Measurements from ENCODE around the gene CDKAL1. TPM values are rescaled to one million over a fixed set of nuclear protein-coding genes. Genes with fewer than 3 reads are reported as not detected.

CDKAL1 gene
- total RNA-seq, 1 donor from 2014 or later, result 14.8 TPM

DNA sequence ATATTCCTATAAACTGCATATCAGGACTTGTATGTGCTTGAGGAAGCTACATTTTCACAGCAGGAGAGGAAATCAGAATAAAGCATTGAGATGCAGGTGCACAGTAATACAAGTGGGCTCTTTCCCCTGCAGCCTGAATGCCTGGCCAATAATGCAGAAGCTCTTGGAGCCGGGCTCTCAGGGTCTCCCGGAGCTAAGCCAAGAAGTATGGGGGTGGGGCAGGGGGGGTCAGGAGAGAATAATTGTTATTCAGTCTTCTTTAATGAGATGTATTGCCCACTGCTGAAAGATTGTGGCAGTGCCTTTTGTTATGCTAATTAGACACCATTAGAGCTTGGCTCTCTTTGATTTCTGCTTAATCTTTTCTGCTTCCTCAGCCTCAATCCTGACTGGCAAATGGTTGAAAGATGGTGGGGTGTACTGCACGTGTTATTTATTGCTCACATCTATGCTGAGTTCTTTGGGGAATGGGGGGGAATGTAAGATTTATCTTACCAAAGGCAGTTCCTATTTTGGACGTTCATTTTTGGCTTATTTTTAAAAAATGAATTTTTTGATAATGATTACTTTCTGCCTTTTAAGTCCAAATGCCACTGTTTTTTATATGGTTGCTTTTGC is 651.7 kb downstream of the CDKAL1 start:
- no peak for DNase-seq (ENCODE audit: extremely low spot score, unreplicated experiment)
- Mint-ChIP-seq H3K27me3 (ENCODE audit: unreplicated experiment) (no peaks in the 10 kb centered on the region), H3K27ac (ENCODE audit: unreplicated experiment) (peak overlapping the region; percentile 34), H3K36me3 (ENCODE audit: unreplicated experiment) (peaks cover 1% of the 10 kb centered on the region), H3K9me3 (ENCODE audit: unreplicated experiment) (no peaks in the 10 kb centered on the region), H3K4me1 (ENCODE audit: unreplicated experiment) (peaks cover 44% of the 10 kb centered on the region), H3K4me3 (ENCODE audit: unreplicated experiment) (no peak overlapping the region)
- TF ChIP-seq, protein P1, sequence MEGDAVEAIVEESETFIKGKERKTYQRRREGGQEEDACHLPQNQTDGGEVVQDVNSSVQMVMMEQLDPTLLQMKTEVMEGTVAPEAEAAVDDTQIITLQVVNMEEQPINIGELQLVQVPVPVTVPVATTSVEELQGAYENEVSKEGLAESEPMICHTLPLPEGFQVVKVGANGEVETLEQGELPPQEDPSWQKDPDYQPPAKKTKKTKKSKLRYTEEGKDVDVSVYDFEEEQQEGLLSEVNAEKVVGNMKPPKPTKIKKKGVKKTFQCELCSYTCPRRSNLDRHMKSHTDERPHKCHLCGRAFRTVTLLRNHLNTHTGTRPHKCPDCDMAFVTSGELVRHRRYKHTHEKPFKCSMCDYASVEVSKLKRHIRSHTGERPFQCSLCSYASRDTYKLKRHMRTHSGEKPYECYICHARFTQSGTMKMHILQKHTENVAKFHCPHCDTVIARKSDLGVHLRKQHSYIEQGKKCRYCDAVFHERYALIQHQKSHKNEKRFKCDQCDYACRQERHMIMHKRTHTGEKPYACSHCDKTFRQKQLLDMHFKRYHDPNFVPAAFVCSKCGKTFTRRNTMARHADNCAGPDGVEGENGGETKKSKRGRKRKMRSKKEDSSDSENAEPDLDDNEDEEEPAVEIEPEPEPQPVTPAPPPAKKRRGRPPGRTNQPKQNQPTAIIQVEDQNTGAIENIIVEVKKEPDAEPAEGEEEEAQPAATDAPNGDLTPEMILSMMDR (IDR thresholded peaks at IDR 0.05), result no peak

DNA sequence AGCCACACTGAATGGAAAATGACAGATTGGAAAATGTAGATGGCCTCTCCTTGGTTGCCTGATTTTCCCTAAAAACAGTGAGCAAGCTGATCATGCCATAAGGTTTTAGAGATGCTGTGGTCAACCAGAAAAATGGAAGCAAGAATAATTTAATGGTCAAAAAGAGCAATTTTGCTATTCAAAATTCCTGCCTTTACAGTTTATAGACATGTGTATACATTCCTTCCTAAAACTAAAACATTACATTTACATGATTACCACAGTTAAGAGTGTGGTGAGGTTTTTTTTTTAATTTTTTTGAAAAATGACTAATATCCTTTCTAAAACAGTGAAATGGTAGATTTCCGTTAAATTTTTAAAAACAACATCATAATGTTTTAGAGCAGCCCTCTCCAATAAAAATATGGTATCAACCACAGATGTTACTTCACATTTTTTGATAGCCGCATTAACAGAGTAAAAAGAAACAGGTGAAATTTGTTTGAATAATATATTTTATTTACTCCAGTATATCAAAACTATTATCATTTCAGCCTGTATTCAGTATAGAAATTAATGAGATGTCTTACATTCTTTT is 652.3 kb downstream of the CDKAL1 start:
- Mint-ChIP-seq H3K27ac (ENCODE audit: unreplicated experiment) (peak overlapping the region; percentile 34), H3K4me3 (ENCODE audit: unreplicated experiment) (no peak overlapping the region), H3K27me3 (ENCODE audit: unreplicated experiment) (no peaks in the 10 kb centered on the region), H3K36me3 (ENCODE audit: unreplicated experiment) (no peaks in the 10 kb centered on the region), H3K4me1 (ENCODE audit: unreplicated experiment) (peaks cover 50% of the 10 kb centered on the region), H3K9me3 (ENCODE audit: unreplicated experiment) (no peaks in the 10 kb centered on the region)
- no peak for DNase-seq (ENCODE audit: extremely low spot score, unreplicated experiment)
- TF ChIP-seq, protein P1 (IDR thresholded peaks at IDR 0.05), result no peak

DNA sequence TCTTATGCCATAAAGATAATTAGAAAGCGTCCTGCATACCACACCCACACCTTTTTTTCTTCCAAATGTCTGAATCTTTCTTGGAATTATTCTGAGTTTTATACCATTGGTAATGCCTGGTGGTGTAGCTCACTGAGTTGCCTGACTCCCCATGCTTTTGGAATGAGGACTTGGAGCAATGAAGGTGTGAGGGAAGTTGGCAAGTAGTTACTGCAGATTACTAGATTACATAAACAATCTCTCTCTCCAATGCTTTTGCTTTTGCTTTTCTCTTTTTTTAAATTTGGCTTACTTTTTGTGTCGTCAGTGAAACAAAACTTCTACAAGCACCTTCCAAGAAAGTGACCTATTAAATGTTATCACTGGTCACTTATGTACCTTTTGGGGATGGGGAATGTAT is 653.2 kb downstream of the CDKAL1 start:
- Mint-ChIP-seq H3K27me3 (ENCODE audit: unreplicated experiment) (no peaks in the 10 kb centered on the region), H3K9me3 (ENCODE audit: unreplicated experiment) (no peaks in the 10 kb centered on the region), H3K27ac (ENCODE audit: unreplicated experiment) (no peak overlapping the region), H3K4me1 (ENCODE audit: unreplicated experiment) (peaks cover 52% of the 10 kb centered on the region), H3K36me3 (ENCODE audit: unreplicated experiment) (no peaks in the 10 kb centered on the region), H3K4me3 (ENCODE audit: unreplicated experiment) (no peak overlapping the region)
- DNase-seq (ENCODE audit: extremely low spot score, unreplicated experiment), result no peak
- TF ChIP-seq, protein P1 (IDR thresholded peaks at IDR 0.05), result no peak

DNA sequence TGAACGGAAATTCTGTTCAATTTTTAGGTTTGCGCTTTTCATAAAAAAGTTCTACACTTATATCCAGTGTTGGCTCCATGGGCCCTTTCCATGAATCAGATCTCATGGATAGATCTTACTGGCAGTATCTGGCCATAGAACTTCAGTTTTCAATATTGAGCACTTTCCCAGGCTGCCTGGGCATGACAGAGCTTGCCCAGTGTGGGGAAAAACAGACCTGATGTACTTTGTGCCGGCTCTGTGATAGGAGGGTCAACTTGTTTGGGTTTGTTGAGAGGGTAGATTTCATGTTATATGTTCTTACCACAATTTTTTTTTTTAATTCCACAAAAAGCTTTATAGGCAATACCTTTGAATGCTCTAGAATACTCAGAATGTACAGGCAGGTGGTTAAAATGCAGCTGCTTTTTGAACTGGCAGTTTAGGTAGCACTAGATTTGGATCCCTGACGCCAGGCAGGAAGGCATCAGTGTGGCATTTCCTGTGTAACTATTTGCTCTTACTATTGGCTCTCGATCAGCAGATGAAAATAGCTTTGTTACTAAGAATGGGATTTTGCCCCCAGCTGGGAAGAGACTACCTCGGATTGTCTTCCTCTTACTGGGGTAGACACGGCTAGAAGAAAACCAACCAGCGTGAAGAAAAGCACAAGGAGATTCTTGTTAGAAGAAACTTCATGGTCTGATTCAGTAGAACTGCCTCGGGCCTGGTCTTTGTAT is 654.4 kb downstream of the CDKAL1 start:
- no peaks in the 10 kb centered on the region for H3K27me3 Mint-ChIP-seq (ENCODE audit: unreplicated experiment)
- peak overlapping the region; percentile 67 for H3K27ac Mint-ChIP-seq (ENCODE audit: unreplicated experiment)
- H3K9me3 Mint-ChIP-seq (ENCODE audit: unreplicated experiment), result no peaks in the 10 kb centered on the region
- TF ChIP-seq, protein P1 (IDR thresholded peaks at IDR 0.05), result no peak
- DNase-seq (ENCODE audit: extremely low spot score, unreplicated experiment), result no peak
- H3K36me3 Mint-ChIP-seq (ENCODE audit: unreplicated experiment), result peaks cover 2% of the 10 kb centered on the region
- no peak overlapping the region for H3K4me3 Mint-ChIP-seq (ENCODE audit: unreplicated experiment)
- peaks cover 52% of the 10 kb centered on the region for H3K4me1 Mint-ChIP-seq (ENCODE audit: unreplicated experiment)

DNA sequence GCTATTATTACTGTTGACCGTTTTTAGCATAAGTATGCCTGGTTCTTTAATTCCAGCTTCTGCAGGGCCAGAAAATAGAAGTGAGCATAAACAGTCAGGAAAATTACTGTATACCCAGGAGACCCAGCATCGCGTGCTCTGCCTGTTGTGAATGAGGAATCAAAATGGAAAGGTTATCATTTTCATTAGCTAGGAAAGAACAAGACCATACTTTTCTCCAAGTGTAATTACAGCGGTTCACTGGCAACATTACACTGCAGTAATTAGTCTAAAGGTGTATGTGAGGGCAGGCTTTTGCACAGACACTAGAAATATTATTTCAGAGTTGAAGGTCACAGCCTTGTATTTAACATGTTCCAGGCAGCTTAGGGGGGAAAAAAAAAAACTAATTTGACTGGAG is 655.5 kb downstream of the CDKAL1 start:
- TF ChIP-seq, protein P1 (IDR thresholded peaks at IDR 0.05), result no peak
- peaks cover 52% of the 10 kb centered on the region for H3K4me1 Mint-ChIP-seq (ENCODE audit: unreplicated experiment)
- no peak for DNase-seq (ENCODE audit: extremely low spot score, unreplicated experiment)
- peaks cover 2% of the 10 kb centered on the region for H3K36me3 Mint-ChIP-seq (ENCODE audit: unreplicated experiment)
- H3K4me3 Mint-ChIP-seq (ENCODE audit: unreplicated experiment), result no peak overlapping the region
- no peaks in the 10 kb centered on the region for H3K9me3 Mint-ChIP-seq (ENCODE audit: unreplicated experiment)
- H3K27ac Mint-ChIP-seq (ENCODE audit: unreplicated experiment), result no peak overlapping the region
- H3K27me3 Mint-ChIP-seq (ENCODE audit: unreplicated experiment), result no peaks in the 10 kb centered on the region

All from osteocyte (in vitro differentiated cells).